GM12864 (cell line): Measurements from ENCODE around the gene CYP27B1.

Experiments
- DNase-seq: peaks from one replicate; pipeline ENCODE4 v3.0.0-alpha.2; 2011; ENCODE audit warnings: low read depth
- H3K4me3 ChIP-seq: 2 replicates; pipeline ENCODE4 v1.5.1; 2011; ENCODE audit warnings: mild to moderate bottlenecking, low read depth, low read length, control low read depth
- CTCF ChIP-seq: IDR thresholded peaks from 2 replicates; pipeline ENCODE4 v1.5.1; 2011; ENCODE audit warnings: low read depth, mild to moderate bottlenecking, moderate library complexity, low read length, control low read depth, inconsistent platforms; ENCODE audit errors: missing control alignments

Gene CYP27B1

GRCh38 chr12:57766464-57767304 lies at the start of gene CYP27B1:
CYP27B1 (minus strand) TSS chr12:57767078; CDS start chr12:57767041, 37 bp downstream.
- no peak for DNase-seq
- no peak within 1 kb of the TSS for H3K4me3 ChIP-seq
- TF ChIP-seq CTCF: no peak

DNA sequence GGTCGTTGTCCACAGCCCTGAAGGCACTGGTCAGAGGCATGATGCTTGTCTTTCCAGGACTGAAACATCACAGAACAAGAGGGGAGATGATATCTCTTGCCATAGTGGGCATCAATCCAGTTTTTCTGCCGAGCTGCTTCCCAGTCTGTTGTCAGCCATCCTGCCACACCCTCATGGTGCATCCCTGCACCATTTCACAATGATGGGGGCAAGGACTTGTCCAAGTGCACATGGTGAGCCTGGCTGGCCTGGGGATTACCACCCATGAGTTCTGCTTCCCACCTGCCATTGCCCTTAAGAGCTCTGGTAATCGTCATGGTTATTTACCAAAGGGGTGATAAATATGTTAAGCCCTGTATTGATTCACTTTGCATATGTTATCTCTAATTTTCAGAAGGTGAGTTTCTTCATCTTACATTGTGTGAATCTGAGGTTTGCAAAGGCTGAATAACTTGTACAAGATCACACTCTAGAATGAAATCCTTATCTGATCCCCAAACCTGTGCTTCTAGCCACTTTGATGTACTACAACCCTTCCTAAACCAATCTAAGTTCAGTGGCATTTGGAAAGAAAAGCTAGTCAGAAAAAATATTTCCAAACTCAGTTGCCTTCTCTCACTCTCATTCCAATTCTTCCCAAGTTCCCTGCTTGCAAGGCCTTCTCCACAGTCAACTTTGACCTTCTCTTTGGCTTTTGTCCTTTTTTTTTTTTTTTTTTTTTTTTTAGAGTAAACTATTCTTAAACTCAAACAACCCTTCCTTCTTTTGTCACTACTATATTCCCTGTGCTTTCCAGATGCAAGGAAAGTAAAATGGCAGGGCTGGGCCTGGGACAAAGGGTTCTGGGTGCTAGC lies 49.4 kb upstream of the CYP27B1 start:
- no peak for TF ChIP-seq CTCF
- no peak for DNase-seq
- H3K4me3 ChIP-seq: no peak overlapping the region

DNA sequence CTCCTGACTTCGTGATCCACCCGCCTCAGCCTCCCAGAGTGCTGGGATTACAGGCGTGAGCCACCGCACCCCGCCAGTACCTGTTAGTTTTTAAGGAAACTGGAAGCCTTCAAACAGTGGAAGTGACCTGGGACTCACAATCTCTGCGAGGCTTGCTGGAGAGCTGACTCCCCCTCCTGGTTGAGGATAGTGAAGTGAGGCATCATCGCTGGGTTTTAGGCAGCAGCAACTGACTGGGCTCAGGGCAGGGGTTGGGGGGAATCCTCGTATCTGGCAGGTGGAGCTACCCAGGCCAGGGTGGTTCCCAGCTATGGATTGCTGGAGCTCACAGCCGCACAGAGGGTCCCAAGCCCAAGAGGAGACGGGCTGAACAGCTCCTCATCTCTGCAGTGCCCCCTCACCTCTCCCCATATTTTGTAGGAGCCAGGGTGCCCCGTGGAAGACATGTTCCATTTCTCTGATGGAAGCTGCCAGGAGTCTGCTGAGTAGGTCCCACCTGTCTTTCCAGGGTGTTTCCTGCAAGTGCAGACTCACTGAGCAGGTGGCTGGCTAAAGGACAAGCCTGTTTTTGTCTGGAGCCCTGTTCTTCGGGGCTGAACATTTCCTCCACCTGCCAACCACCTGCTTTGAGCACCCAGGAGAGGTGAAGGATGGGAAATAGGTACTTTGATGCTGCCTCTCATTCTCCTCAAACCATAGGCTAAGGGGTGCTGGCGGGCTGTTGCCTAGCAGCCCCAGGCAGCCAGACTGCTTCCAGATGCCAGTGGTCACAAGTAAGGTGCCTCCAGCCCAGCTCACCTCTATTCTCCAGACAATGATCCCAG lies 48.5 kb upstream of the CYP27B1 start:
- TF ChIP-seq CTCF: no peak
- no peak for DNase-seq

GRCh38 chr12:57813971-57814772 lies 47.3 kb upstream of the CYP27B1 start:
- no peak for DNase-seq

More for the DNA sequence above, 48.5 kb upstream of the CYP27B1 start:
- no peak overlapping the region for H3K4me3 ChIP-seq

DNA sequence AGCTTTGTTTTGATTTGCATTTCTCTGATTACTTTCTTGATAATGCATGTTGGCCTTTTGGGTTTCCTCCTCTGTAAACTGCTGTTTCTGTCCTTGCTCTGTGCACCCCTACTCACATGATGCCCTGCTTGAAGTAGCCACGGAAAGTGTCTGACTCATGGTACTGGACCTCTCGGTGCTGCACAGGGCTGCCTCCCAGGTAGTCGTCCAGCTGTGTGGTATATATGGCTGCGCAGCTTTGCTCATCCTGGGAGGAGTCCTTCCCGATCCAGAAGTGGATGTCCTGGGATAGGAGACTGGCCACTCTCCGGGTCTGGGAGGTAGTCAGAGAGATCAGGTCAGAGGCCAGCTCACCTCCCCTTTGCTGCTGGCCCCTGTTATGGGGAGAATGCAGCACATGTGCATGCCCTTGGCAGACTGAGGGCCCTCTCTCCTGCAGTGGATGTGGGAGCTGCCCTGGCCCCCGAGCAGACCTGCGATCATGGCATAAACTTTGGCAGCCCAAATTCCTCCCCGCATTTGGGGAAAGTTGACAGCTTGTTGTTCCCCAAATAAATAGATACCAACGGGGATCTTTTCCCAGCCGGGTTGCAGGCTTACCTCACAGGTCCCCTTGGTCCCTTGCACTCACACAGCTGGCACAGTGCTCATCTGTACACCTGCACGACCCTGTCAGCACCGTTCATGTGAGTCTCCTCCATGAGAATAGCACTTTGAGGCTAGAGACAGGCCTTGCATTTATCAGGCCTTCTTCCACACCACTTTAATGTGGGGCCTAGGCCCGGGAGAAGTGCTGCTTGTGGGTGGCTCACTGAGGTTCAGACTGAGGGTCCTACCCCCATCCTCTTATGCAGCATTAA lies 46.5 kb upstream of the CYP27B1 start:
- H3K4me3 ChIP-seq: no peak overlapping the region
- DNase-seq: no peak
- TF ChIP-seq CTCF: no peak

More at GRCh38 chr12:57813971-57814772, 47.3 kb upstream of the CYP27B1 start:
- no peak for TF ChIP-seq CTCF
- H3K4me3 ChIP-seq: no peak overlapping the region
